Stomach smooth muscle (tissue), 2 donors: ENCODE results near the gene ASB5.
"Not testable (repeated sequence)": the region's sequence is repeated elsewhere in the genome, so short reads cannot be mapped to it uniquely, and the experiment has no call there.

ENCODE experiments used
- H3K27ac ChIP-seq: one replicate; pipeline ENCODE4 v1.7.0; 2013; ENCODE audit warnings: mild to moderate bottlenecking, low read length, inconsistent platforms
- H3K27me3 ChIP-seq, 2 donors: one replicate each; pipeline ENCODE4 v1.7.0; 2013; ENCODE audit warnings: low read length in 2 of 2; ENCODE audit not compliant: insufficient read depth in 2 of 2, control insufficient read depth in 1 of 2
- H3K36me3 ChIP-seq, 2 donors: one replicate each; pipeline ENCODE4 v1.7.0; 2013; ENCODE audit warnings: low read length in 2 of 2; ENCODE audit not compliant: control insufficient read depth in 2 of 2, insufficient read depth in 2 of 2
- H3K4me1 ChIP-seq: one replicate; pipeline ENCODE4 v1.7.0; 2013; ENCODE audit warnings: low read length; ENCODE audit not compliant: control insufficient read depth, insufficient read depth
- H3K4me3 ChIP-seq, 2 donors: one replicate each; pipeline ENCODE4 v1.7.0; 2013; ENCODE audit warnings: low read length in 2 of 2
- H3K9ac ChIP-seq, 2 donors: one replicate each; pipeline ENCODE4 v1.7.0; 2013; ENCODE audit warnings: low read length in 2 of 2, mild to moderate bottlenecking in 1 of 2
- H3K9me3 ChIP-seq, 2 donors: one replicate each; pipeline ENCODE4 v1.7.0; 2013; ENCODE audit warnings: low read length in 2 of 2; ENCODE audit not compliant: control insufficient read depth in 2 of 2
- donor health status: healthy.
- donor health status: Pancreatic carcinoma.

The ASB5 gene

DNA sequence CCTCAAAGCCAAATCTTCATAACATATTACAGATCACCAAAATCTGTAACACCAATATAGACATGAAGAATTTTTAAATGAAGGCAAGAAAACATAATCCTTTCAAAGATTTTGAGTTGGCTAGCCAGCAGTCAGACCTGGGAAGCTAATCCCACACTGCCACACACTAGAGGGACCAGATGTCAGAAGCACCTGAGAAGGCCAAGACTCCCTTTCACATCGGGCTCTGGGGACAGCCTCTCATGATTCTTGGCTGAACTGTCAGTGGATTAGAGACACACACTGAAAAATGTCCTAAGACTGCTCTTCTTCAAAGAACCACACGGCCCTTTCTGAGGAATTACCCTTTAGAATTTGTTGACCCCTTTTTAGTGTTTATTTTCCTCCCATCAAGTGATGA is 45.5 kb downstream of the ASB5 start:
- no peak overlapping the region for H3K9ac ChIP-seq
- no peaks in the 10 kb centered on the region for H3K9me3 ChIP-seq
- peaks cover 3% of the 10 kb centered on the region for H3K4me1 ChIP-seq
- no peak overlapping the region for H3K27ac ChIP-seq
- H3K36me3 ChIP-seq: peaks cover 0 to 7% of the 10 kb centered on the region in 2 donors
- H3K4me3 ChIP-seq: no peak overlapping the region
- no peaks in the 10 kb centered on the region for H3K27me3 ChIP-seq

DNA sequence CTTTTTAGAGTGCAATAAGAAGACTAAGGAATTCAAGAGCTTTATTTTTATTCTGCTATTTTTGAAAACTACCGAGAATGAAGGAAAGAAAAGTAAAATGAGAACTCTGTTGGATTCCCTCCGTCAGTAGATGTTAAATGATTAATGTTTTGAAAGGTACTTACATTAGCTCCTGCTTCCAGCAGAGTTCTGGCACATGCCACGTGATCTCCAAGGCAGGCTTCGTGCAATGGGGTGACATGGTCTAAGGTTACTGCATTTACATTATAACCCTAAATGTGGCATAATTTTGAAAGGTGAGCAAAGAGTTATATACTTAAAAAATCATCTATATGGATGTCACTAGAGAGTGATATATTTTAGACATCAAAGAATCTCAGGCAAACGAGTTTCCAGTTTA is 46.9 kb downstream of the ASB5 start:
- Histone ChIP-seq H3K4me1 (no peaks in the 10 kb centered on the region), H3K9me3 (no peaks in the 10 kb centered on the region), H3K9ac (no peak overlapping the region)

GRCh38 chr4:176217510-176217909 is 51.5 kb downstream of the ASB5 start:
- H3K4me3 ChIP-seq: no peak overlapping the region
- no peak overlapping the region for H3K27ac ChIP-seq
- no peaks in the 10 kb centered on the region for H3K9me3 ChIP-seq
- no peak overlapping the region for H3K9ac ChIP-seq
- peaks cover 0 to 7% of the 10 kb centered on the region in 2 donors for H3K36me3 ChIP-seq
- H3K27me3 ChIP-seq: no peaks in the 10 kb centered on the region
- no peaks in the 10 kb centered on the region for H3K4me1 ChIP-seq

More for the DNA sequence above, 46.9 kb downstream of the ASB5 start:
- Histone ChIP-seq H3K27ac (no peak overlapping the region), H3K27me3 (no peaks in the 10 kb centered on the region), H3K4me3 (no peak overlapping the region), H3K36me3 (peaks cover 0 to 7% of the 10 kb centered on the region in 2 donors)

DNA sequence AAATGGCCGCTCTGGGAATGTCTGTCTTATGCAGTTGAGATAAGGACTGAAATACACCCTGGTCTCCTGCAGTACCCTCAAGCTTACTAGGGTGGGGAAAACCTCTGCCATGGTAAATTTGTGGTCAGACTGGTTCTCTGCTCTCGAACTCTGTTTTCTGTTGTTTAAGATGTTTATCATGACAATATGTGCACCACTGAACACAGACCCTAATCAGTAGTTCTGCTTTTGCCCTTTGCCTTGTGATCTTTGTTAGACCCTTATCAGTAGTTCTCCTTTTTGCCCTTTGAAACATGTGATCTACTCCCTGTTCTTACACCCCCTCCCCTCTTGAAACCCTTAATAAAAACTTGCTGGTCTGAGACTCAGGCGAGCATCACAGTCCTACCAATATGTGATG is 56.7 kb downstream of the ASB5 start:
- H3K4me1 ChIP-seq: not testable (repeated sequence)

GRCh38 chr4:176210579-176211296 is 58.3 kb downstream of the ASB5 start:
- no peaks in the 10 kb centered on the region for H3K36me3 ChIP-seq

More for the DNA sequence above, 56.7 kb downstream of the ASB5 start:
- not testable (repeated sequence) for H3K36me3 ChIP-seq, H3K9me3 ChIP-seq, H3K27me3 ChIP-seq, H3K9ac ChIP-seq, H3K4me3 ChIP-seq, H3K27ac ChIP-seq

DNA sequence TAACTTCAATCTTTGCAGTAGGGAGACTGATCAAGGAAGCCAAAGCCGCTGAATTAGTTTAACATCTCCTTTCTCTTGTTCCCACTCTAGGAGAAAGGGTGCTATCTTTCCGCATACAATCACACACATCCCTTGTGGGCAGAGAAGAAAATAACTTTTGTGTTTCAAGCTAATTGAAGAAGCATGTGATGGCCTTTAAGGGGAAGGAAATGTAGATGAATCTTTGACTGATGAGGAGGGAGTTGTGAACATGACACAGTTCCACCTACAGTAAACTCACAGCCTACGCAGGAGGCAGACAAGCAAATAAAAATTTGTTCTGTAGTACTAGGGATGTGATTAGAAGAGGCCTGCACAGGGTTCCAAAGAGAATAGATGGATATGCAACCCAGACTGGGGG is 58.9 kb downstream of the ASB5 start:
- H3K9me3 ChIP-seq: no peaks in the 10 kb centered on the region
- H3K4me3 ChIP-seq: no peak overlapping the region
- H3K4me1 ChIP-seq: no peaks in the 10 kb centered on the region
- no peak overlapping the region for H3K9ac ChIP-seq
- no peaks in the 10 kb centered on the region for H3K27me3 ChIP-seq
- no peak overlapping the region for H3K27ac ChIP-seq
- no peaks in the 10 kb centered on the region for H3K36me3 ChIP-seq

More at GRCh38 chr4:176210579-176211296, 58.3 kb downstream of the ASB5 start:
- no peaks in the 10 kb centered on the region for H3K27me3 ChIP-seq
- H3K27ac ChIP-seq: no peak overlapping the region
- H3K4me1 ChIP-seq: no peaks in the 10 kb centered on the region
- H3K9me3 ChIP-seq: no peaks in the 10 kb centered on the region
- H3K9ac ChIP-seq: no peak overlapping the region
- H3K4me3 ChIP-seq: no peak overlapping the region

DNA sequence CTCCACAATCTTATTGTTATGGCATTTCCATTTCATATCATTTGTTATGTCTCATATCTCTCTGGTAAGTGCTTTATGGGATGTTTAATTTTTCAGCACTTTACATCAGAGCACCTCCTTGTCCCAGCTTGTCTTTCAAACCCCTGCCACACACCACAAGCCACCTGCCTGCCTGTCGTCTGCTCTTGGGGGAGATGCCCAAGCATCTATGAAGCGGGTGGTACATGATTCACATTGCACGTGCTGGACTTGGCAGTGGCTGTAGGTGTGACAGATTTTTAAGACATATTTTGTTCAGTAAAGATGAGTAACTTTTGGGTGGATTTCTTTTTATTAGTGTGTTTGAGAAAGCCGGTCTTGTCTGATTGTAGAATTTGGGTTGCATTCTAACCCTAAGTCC is 59.5 kb downstream of the ASB5 start:
- Histone ChIP-seq H3K27ac (no peak overlapping the region), H3K27me3 (no peaks in the 10 kb centered on the region), H3K9ac (no peak overlapping the region), H3K4me3 (no peak overlapping the region), H3K4me1 (no peaks in the 10 kb centered on the region), H3K36me3 (no peaks in the 10 kb centered on the region), H3K9me3 (no peaks in the 10 kb centered on the region)

DNA sequence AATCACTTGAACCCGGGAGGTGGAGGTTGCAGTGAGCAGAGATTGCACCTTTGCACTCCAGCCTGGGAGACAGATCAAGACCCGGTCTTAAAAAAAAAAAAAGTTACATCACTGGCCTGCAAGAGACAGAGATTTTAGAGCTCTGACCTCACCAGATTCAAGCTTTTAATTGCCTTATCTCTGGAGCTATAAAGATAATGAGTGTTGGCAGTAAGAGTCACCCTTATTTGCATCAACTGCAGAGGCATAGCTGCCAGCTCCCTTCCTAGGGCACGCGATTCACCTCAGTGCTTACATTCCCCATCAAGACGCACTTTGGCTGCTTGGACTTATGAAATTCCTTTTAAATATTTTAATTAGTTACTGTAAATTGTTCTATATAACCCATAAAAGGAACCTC is 61.2 kb downstream of the ASB5 start:
- no peaks in the 10 kb centered on the region for H3K27me3 ChIP-seq
- no peak overlapping the region for H3K4me3 ChIP-seq
- H3K36me3 ChIP-seq: no peaks in the 10 kb centered on the region

GRCh38 chr4:176205299-176205698 is 63.7 kb downstream of the ASB5 start:
- no peak overlapping the region for H3K27ac ChIP-seq
- no peaks in the 10 kb centered on the region for H3K4me1 ChIP-seq
- no peaks in the 10 kb centered on the region for H3K27me3 ChIP-seq
- no peaks in the 10 kb centered on the region for H3K36me3 ChIP-seq
- H3K4me3 ChIP-seq: no peak overlapping the region
- H3K9ac ChIP-seq: no peak overlapping the region
- no peaks in the 10 kb centered on the region for H3K9me3 ChIP-seq

More for the DNA sequence above, 61.2 kb downstream of the ASB5 start:
- Histone ChIP-seq H3K27ac (no peak overlapping the region), H3K4me1 (no peaks in the 10 kb centered on the region), H3K9me3 (no peaks in the 10 kb centered on the region), H3K9ac (no peak overlapping the region)

GRCh38 chr4:176198316-176198903 is 70.6 kb downstream of the ASB5 start:
- Histone ChIP-seq H3K27ac (no peak overlapping the region), H3K9me3 (no peaks in the 10 kb centered on the region), H3K36me3 (no peaks in the 10 kb centered on the region), H3K4me1 (peaks cover 4% of the 10 kb centered on the region), H3K27me3 (no peaks in the 10 kb centered on the region), H3K4me3 (no peak overlapping the region), H3K9ac (no peak overlapping the region)
